ENCODE measurements around the gene TEPSIN.

DNA sequence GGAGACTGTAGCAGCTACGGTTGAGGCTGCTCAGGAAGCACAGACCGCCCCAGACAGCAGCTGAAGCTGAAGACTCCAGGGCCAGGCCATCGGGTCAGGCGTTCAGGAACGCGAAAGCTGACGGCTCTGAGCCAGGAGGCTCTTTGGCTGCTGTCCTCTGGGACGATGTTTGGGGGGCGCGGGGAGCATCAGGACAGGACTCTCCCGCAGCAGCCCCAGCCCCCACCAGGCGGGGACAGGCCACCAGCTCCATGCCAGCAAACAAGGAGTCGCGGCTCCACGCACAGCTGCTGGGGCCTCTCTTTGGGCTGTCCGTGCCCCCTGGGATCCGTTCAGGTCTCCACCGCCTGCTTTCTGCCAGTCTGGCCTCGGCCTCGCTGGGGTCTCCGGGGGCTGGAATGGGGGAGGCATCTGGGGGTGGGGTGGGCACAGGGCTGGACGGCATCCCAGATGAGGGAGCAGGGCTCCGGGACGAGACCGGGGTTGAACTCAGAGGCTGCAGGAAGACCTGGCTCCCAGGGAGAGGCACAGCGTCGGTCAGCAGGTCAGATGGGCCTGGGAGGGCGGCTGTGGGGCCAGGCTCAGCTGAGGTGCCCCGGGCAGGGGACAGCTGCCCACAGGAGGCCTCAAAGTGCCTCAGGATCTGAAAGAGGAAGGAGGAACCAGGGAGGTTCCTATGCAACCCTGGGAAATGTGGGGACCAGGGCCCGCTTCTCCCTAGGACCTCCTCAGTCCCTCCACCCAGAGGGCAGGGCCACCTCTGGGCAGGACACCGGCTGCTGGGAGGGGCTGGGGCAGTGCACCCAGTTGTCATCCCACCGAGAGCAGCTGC lies 9.8 kb downstream of the TEPSIN start:
- TF ChIP-seq ZFX (CRISPR knock-in tag; IDR thresholded peaks at IDR 0.05; ENCODE audit: low read depth) (no peak), YY1 (IDR thresholded peaks at IDR 0.05; ENCODE audit: insufficient read depth, insufficient replicate concordance, low read depth, low read length) (no peak)
